Right lobe of liver (tissue), 4 donors: Measurements from ENCODE around the gene TSSK3.

Experiments used
- POLR2A ChIP-seq: fragments of 450-650 bp; IDR thresholded peaks from one replicate; pipeline ENCODE4 v1.6.1; 2017; ENCODE audit warnings: antibody characterized with exemption, mild to moderate bottlenecking
- TF ChIP-seq, protein P1 (sequence below), 4 donors: fragments of 200-600 bp in 3 of 4; fragments of 450-650 bp in 1 of 4; IDR thresholded peaks; one replicate each; pipeline versions ENCODE4 v1.5.1 to v1.8.0; 2016 to 2022; ENCODE audit warnings: antibody characterized with exemption in 4 of 4, mild to moderate bottlenecking in 2 of 4
- donor health status: DM: no; HTN: no; CAD: no.
- donor health status: DM: no; HTN: no; CAD: no.
- donor health status: DM: no; HTN: yes; CAD: no.

DNA sequence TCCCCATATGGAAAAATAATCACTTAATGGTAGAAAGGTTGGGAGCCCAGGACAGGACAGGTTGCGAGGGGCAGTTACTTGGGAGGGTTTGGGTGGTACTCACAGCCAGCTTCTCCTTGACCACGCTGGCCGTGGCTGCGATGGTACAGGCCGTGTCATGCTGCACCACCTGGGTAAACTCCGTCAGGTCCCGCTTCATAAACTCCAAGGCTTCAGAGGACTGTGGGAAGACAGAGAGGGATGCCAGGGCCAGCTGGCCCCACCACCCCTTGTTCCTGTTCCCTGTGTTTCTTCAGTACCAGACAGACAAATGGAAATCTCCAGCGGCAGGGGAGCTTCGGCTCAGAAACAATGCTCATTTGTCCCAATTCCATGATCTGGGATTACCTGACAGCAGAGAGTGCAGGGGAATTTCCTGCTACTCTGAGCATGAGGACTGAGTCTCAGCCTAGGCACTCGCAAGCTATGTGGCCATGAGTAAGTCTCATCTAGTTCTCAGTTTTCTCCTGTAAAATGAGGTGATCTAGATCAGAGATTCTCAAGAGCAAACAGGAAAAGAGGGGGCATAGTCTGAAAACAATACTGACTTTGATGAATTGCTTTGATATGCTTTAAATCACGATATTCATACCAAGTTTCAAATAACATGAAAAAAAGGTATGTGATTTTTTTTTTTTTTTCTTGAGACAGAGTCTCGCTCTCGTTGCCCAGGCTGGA is 24.5 kb downstream of the TSSK3 start:
- TF ChIP-seq, protein P1, sequence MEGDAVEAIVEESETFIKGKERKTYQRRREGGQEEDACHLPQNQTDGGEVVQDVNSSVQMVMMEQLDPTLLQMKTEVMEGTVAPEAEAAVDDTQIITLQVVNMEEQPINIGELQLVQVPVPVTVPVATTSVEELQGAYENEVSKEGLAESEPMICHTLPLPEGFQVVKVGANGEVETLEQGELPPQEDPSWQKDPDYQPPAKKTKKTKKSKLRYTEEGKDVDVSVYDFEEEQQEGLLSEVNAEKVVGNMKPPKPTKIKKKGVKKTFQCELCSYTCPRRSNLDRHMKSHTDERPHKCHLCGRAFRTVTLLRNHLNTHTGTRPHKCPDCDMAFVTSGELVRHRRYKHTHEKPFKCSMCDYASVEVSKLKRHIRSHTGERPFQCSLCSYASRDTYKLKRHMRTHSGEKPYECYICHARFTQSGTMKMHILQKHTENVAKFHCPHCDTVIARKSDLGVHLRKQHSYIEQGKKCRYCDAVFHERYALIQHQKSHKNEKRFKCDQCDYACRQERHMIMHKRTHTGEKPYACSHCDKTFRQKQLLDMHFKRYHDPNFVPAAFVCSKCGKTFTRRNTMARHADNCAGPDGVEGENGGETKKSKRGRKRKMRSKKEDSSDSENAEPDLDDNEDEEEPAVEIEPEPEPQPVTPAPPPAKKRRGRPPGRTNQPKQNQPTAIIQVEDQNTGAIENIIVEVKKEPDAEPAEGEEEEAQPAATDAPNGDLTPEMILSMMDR (IDR thresholded peaks at IDR 0.05): no peak
- no peak for TF ChIP-seq POLR2A
